HEK293T (cell line): ENCODE results near the gene KDM5A.

Source experiments
- BHLHE40 ChIP-seq: fragments of 450-650 bp; IDR thresholded peaks from 2 replicates; pipeline ENCODE4 v1.6.1; 2016; ENCODE audit warnings: mild to moderate bottlenecking, moderate library complexity, borderline replicate concordance
- FOXA1 ChIP-seq: fragments of 450-650 bp; IDR thresholded peaks from 2 replicates; pipeline ENCODE4 v1.6.1; 2016; ENCODE audit warnings: mild to moderate bottlenecking
- FOXK2 ChIP-seq: fragments of 450-650 bp; IDR thresholded peaks from 2 replicates; pipeline ENCODE4 v1.6.1; 2016; ENCODE audit warnings: mild to moderate bottlenecking
- LEF1 ChIP-seq: fragments of 450-650 bp; IDR thresholded peaks from 2 replicates; pipeline ENCODE4 v1.6.1; 2017; ENCODE audit warnings: mild to moderate bottlenecking, borderline replicate concordance
- NFRKB ChIP-seq: fragments of 450-650 bp; IDR thresholded peaks from 2 replicates; pipeline ENCODE4 v1.6.1; 2016; ENCODE audit warnings: mild to moderate bottlenecking, moderate library complexity
- SP1 ChIP-seq: fragments of 450-650 bp; IDR thresholded peaks from 2 replicates; pipeline ENCODE4 v1.6.1; 2017
- SUZ12 ChIP-seq: fragments of 450-650 bp; IDR thresholded peaks from 2 replicates; pipeline ENCODE4 v1.6.1; 2016; ENCODE audit warnings: mild to moderate bottlenecking
- TARDBP ChIP-seq: fragments of 450-650 bp; IDR thresholded peaks from 2 replicates; pipeline ENCODE4 v1.6.1; 2016

DNA sequence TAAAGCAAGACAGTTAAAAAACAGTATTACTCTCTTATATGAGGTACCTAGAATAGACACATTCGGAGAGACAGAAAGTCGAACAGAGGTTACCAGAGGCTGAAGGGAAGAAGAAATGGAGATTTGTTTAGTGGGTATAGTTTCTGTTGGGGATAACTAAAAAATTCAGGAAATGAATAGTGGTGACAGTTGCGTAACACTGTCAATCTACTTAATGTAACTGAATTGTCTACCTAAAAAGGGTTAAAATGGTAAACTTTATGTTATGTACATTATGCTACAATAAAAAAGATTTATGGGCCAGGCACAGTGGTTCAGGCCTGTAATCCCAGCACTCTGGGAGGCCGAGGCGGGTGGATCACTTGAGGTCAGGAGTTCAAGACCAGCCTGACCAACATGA, 95.9 kb downstream of the KDM5A start:
- TF ChIP-seq TARDBP (no peak), SP1 (no peak), BHLHE40 (no peak), NFRKB (no peak), SUZ12 (no peak), FOXA1 (no peak), LEF1 (no peak), FOXK2 (no peak)
